Testis (tissue), 3 donors: ENCODE data around the gene SLC25A11. TPM values are rescaled to one million over a fixed set of nuclear protein-coding genes. Genes with fewer than 3 reads are reported as not detected.

Source experiments
- DNase-seq: peaks from one replicate; pipeline ENCODE4 v3.0.0-alpha.2; 2019
- H3K27ac ChIP-seq, 2 donors: fragments of 200-600 bp; sonication (generic); one replicate each; pipeline ENCODE4 v1.5.1; 2019
- H3K27me3 ChIP-seq: fragments of 200-600 bp; sonication (generic); one replicate; pipeline ENCODE4 v1.5.1; 2019
- H3K36me3 ChIP-seq: fragments of 200-600 bp; sonication (generic); one replicate; pipeline ENCODE4 v1.5.1; 2017; ENCODE audit warnings: low read depth; ENCODE audit errors: missing control alignments
- H3K4me1 ChIP-seq: fragments of 200-600 bp; sonication (generic); one replicate; pipeline ENCODE4 v1.5.1; 2019
- H3K4me3 ChIP-seq, 2 donors: fragments of 200-600 bp; sonication (generic); one replicate each; pipeline ENCODE4 v1.5.1; 2017 to 2019
- H3K9me3 ChIP-seq: fragments of 200-600 bp; sonication (generic); one replicate; pipeline ENCODE4 v1.5.1; 2017
- POLR2A ChIP-seq: fragments of 450-650 bp; IDR thresholded peaks from one replicate; pipeline ENCODE4 v1.6.1; 2017; ENCODE audit warnings: antibody characterized with exemption, mild to moderate bottlenecking, moderate library complexity
- WGBS, 2 donors: methylation state at CpG; one replicate each; pipeline ENCODE4 v1.1.5; 2018; 5-methylcytosine and 5-hydroxymethylcytosine counted together
- intact Hi-C: fragments of 100-400 bp; cut with DNase I; formaldehyde crosslinking; loops from one replicate; pipeline ENCODE4 v1.15.1; 2023; ENCODE audit warnings: low total_unique reads
- polyA plus RNA-seq: library from polyadenylated mRNA; stranded (reverse); fragments of 350-450 nt; fragmentation: Illumina TruSeq; extraction: RNeasy Lipid Tissue Mini Kit (QIAGEN cat#74804); gene quantifications from one replicate; pipeline ENCODE4 v1.2.3, GENCODE V29; 2014; ENCODE audit warnings: low read depth, low replicate concordance; ENCODE audit not compliant: insufficient read depth
- total RNA-seq, 2 donors: library from RNA; depleted of rRNA; stranded (reverse); fragments of >200 nt; gene quantifications; one replicate each; pipeline ENCODE4 v1.2.3, GENCODE V29; 2016
- TF ChIP-seq, protein P1 (sequence below), 3 experiments: fragments of 450-650 bp in 2 of 3; fragments of 200-600 bp in 1 of 3; sonication (generic) in 1 of 3; IDR thresholded peaks; one replicate each; pipeline ENCODE4 v1.5.1; 2016 to 2019; ENCODE audit warnings: antibody characterized with exemption in 3 of 3, mild to moderate bottlenecking in 2 of 3, moderate library complexity in 1 of 3

Gene SLC25A11
- total and polyA plus RNA-seq, 3 donors from 2014 or later = 23.7 to 25.9 (median 24.3) TPM

DNA sequence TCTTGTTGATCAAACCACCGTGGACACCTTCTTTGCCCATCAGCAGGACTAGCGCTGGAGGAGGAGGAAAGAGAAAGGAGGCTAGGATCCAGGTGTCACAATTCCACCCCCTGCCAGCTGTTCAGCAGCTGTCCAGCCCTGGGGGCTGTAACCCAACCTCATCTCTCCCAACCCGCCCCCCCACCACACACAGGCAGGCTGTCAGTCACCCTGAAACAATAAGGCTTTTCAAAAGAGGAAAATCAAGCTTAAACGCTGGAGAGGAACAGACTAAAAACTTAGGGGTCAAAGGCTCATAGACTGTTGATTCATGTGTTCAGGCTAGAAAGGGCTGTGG lies 6.1 kb upstream of the SLC25A11 start:
- Histone ChIP-seq H3K27me3 (no peaks in the 10 kb centered on the region), H3K9me3 (no peaks in the 10 kb centered on the region), H3K27ac (peak overlapping the region in 1 of 2 donors; percentile 91), H3K4me3 (no peak overlapping the region), H3K36me3 (no peaks in the 10 kb centered on the region), H3K4me1 (peaks cover 23% of the 10 kb centered on the region)
- 26 to 30% methylated on average over 4 of the region's 4 CpGs for WGBS, 2 donors
- TF ChIP-seq, protein P1, sequence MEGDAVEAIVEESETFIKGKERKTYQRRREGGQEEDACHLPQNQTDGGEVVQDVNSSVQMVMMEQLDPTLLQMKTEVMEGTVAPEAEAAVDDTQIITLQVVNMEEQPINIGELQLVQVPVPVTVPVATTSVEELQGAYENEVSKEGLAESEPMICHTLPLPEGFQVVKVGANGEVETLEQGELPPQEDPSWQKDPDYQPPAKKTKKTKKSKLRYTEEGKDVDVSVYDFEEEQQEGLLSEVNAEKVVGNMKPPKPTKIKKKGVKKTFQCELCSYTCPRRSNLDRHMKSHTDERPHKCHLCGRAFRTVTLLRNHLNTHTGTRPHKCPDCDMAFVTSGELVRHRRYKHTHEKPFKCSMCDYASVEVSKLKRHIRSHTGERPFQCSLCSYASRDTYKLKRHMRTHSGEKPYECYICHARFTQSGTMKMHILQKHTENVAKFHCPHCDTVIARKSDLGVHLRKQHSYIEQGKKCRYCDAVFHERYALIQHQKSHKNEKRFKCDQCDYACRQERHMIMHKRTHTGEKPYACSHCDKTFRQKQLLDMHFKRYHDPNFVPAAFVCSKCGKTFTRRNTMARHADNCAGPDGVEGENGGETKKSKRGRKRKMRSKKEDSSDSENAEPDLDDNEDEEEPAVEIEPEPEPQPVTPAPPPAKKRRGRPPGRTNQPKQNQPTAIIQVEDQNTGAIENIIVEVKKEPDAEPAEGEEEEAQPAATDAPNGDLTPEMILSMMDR (IDR thresholded peaks at IDR 0.05) = no peak
- no peak for TF ChIP-seq POLR2A
- DNase-seq = no peak
- intact Hi-C loops = no loop called here

DNA sequence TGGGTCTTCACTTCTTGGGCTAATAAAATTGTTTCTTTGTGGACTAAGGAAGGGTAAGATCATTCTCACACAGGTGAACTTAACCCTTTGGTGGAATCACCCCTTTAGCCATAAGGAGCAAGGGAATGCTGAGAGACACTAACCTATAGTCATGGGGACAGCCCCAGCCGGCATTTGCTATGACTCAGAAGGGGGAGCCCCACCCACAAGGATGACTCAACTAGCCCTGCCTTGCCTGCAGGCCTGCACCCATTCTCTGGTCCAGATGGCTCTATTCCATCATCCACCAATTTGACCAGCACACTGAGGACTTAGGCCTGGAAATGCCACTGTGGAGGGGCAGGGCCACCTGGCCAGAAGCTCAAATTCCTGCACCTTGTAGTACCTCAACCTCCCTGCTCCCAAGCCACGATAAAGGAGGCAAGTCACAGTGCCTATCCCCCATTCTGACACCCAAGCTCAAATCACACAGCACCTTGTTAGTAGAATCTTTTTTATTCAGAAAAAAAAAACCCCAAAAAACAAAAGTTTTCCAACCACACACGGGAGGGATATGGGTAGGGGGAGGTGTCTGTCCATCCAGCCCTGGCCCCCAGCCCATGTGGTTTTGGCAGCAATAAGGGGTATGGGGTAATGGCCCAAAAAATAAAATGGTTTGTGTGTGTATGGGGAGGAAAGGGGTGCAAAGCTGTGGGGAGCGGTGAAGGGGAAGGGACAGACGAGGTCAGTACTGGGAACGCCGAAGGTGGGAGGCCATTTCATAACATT lies 5.5 kb upstream of the SLC25A11 start:
- Histone ChIP-seq H3K27ac (peak overlapping the region in 1 of 2 donors; percentile 44), H3K9me3 (no peaks in the 10 kb centered on the region), H3K36me3 (no peaks in the 10 kb centered on the region), H3K4me3 (no peak overlapping the region), H3K4me1 (peaks cover 23% of the 10 kb centered on the region), H3K27me3 (no peaks in the 10 kb centered on the region)
- intact Hi-C loops = no loop called here
- TF ChIP-seq POLR2A = no peak
- TF ChIP-seq, protein P1 (IDR thresholded peaks at IDR 0.05) = no peak
- peak; percentile 60 for DNase-seq
- 52 to 53% methylated on average over 7 of the region's 7 CpGs for WGBS, 2 donors

DNA sequence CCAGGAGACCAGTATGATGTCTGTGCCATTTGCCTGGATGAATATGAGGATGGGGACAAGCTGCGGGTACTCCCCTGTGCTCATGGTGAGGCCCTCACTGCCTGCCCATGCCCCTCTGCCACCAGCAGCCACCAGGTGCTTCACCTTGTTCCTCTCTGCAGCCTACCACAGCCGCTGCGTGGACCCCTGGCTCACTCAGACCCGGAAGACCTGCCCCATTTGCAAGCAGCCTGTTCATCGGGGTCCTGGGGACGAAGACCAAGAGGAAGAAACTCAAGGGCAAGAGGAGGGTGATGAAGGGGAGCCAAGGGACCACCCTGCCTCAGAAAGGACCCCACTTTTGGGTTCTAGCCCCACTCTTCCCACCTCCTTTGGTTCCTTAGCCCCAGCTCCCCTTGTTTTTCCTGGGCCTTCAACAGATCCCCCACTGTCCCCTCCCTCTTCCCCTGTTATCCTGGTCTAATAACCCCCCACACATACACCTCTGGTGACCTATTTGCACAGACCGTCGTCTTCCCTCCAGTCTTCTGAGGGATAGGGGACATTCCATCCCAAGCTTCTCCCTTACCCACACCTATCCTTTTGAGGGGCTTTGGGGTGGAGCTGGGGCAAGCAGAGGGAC lies 4.8 kb upstream of the SLC25A11 start:
- no peak overlapping the region for H3K4me3 ChIP-seq
- intact Hi-C loops = no loop called here
- no peak for DNase-seq

DNA sequence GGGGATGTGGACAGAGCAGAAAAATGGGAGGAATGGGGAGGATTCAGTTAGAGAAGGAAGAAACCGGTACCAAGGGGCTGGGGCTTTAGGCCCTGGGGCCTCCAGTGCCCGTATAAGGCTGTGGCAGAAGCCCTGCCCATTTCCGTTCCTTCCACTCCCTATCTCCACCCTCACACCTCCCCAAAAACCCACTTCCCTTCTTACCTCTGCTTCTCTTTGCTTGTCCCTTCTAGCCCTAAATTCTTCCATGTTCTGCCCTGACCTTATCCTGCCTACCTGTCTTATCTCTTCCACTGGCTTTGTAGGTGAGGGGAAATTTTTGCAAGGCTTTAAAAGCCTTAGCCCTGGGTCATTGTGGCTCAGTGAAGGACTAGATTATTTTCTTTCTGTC lies 4.3 kb upstream of the SLC25A11 start:
- H3K27me3 ChIP-seq = no peaks in the 10 kb centered on the region
- peaks cover 25% of the 10 kb centered on the region for H3K4me1 ChIP-seq
- intact Hi-C loops = no loop called here
- H3K27ac ChIP-seq = no peak overlapping the region
- no peaks in the 10 kb centered on the region for H3K9me3 ChIP-seq
- H3K36me3 ChIP-seq = no peaks in the 10 kb centered on the region
- no peak overlapping the region for H3K4me3 ChIP-seq
- WGBS, 2 donors = 44 to 49% methylated on average over 3 of the region's 3 CpGs
- DNase-seq = no peak
- no peak for TF ChIP-seq POLR2A
- TF ChIP-seq, protein P1 (IDR thresholded peaks at IDR 0.05) = no peak

More for the DNA sequence above, 4.8 kb upstream of the SLC25A11 start:
- no peaks in the 10 kb centered on the region for H3K9me3 ChIP-seq
- peaks cover 23% of the 10 kb centered on the region for H3K4me1 ChIP-seq
- peak overlapping the region in 1 of 2 donors; percentile 44 for H3K27ac ChIP-seq
- no peaks in the 10 kb centered on the region for H3K36me3 ChIP-seq
- no peaks in the 10 kb centered on the region for H3K27me3 ChIP-seq
- 62 to 70% methylated on average over 8 of the region's 8 CpGs for WGBS, 2 donors
- no peak for TF ChIP-seq POLR2A
- TF ChIP-seq, protein P1 (IDR thresholded peaks at IDR 0.05) = no peak
